ENCODE data around the gene RBM15.
A peak's percentile ranks its signal among the peaks of the same experiment; 100 is the strongest.

RBM15 gene

GRCh38 chr1:110384581-110385321 is 45.6 kb downstream of the RBM15 start:
- no peak for DNase-seq (ENCODE audit: low read depth, low spot score)
- ChIA-PET POLR2A (no interaction called here), CTCF (interaction anchor here (0.9 kb wide), 1 partner anchor 15 kb away, joined by 3 read pairs; no protein-coding TSS in a partner anchor)
- TF ChIP-seq CTCF (IDR thresholded peaks at IDR 0.05; ENCODE audit: insufficient read depth, low read length, missing control alignments): no peak
- H3K4me3 ChIP-seq (ENCODE audit: low read depth, low read length): no peak overlapping the region

DNA sequence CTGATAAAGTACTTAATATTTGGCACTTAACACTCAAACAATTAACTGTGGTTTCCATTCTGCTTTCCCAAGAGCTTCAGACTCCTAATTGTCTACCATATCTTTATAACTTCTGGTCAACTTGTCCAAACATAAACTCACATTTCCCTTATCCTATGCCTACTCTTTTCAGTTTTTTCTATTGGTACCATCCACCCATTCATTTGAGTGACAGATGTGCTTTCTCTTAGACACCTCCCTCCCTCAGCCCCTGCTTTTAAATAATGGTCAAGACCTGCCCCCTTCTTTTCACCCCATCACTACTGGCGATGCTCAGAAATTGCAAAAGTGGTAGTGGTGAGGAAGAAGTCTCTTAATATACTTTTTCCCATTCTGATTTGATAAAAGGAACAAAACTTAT is 46.2 kb downstream of the RBM15 start:
- H3K4me3 ChIP-seq (ENCODE audit: low read depth, low read length): no peak overlapping the region
- no peak for DNase-seq (ENCODE audit: low read depth, low spot score)
- CTCF ChIA-PET: no interaction called here
- POLR2A ChIA-PET: no interaction called here
- TF ChIP-seq CTCF (IDR thresholded peaks at IDR 0.05; ENCODE audit: insufficient read depth, low read length, missing control alignments): no peak

DNA sequence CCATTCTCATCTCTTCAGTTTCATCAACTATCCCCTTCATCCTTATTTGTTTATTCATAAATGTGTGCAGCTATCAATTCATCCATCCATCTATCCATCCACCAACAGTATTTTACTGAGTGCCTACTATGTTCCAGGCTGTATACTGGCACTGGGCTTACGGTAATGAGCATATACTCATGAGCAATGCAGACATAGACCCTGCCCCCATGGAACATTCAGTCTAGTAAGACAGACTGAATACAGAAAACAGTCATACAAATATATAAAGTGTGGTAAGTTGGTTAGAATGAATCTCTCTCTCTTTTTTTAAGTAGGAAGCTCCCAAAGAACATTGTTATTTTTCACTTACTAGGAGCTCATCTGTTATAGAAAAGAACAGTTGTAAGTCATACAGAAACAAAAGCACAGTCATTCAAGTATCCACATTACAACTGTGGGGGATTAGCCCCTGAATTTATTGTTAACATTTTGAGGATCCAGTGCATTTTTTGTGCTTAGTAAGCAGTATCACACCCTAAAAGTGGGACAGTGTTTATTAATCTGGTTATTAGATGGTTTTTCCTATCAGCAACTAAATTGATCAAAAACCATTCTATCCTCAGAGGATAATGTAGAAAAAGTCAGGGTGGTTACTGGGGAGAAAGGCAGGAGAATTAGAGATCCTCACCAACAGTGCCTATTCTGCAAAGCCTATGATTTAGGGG is 48.0 kb downstream of the RBM15 start:
- POLR2A ChIA-PET: interaction anchor here (0.5 kb wide), 1 partner anchor 12 kb away, joined by 3 read pairs; no protein-coding TSS in a partner anchor
- CTCF ChIA-PET: interaction anchor here (1.0 to 1.9 kb wide), 6 partner anchors 25 to 184 kb away, joined by 3 to 5 read pairs (median 3); no protein-coding TSS in a partner anchor
- no peak overlapping the region for H3K4me3 ChIP-seq (ENCODE audit: low read depth, low read length)
- no peak for TF ChIP-seq CTCF (IDR thresholded peaks at IDR 0.05; ENCODE audit: insufficient read depth, low read length, missing control alignments)
- DNase-seq (ENCODE audit: low read depth, low spot score): no peak

DNA sequence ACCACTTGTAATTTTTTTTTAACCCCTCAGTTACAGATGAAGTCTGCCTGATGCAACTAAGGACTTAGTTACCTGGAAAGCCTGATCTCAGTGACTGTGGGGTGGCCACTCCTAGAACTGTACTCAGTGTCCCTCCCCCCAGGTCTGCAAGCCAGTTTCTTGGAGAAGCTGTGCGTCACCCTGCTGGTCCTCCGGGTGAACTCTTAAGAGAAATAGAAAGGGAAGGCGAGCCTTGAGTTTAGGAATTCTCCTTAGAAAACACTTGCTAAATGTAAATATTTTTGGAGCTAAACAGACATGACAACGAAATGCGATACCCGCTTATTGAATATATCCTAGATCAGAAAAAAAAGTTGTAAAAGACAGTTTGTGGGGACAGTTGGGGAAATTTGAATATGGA is 50.9 kb downstream of the RBM15 start:
- TF ChIP-seq CTCF (IDR thresholded peaks at IDR 0.05; ENCODE audit: insufficient read depth, low read length, missing control alignments): no peak
- CTCF ChIA-PET: interaction anchor here (1.8 to 2.1 kb wide), 2 partner anchors 22 to 182 kb away, joined by 7 to 9 read pairs; no protein-coding TSS in a partner anchor
- DNase-seq (ENCODE audit: low read depth, low spot score): peak; percentile 42
- POLR2A ChIA-PET: no interaction called here
- peak overlapping the region; percentile 49 for H3K4me3 ChIP-seq (ENCODE audit: low read depth, low read length)

DNA sequence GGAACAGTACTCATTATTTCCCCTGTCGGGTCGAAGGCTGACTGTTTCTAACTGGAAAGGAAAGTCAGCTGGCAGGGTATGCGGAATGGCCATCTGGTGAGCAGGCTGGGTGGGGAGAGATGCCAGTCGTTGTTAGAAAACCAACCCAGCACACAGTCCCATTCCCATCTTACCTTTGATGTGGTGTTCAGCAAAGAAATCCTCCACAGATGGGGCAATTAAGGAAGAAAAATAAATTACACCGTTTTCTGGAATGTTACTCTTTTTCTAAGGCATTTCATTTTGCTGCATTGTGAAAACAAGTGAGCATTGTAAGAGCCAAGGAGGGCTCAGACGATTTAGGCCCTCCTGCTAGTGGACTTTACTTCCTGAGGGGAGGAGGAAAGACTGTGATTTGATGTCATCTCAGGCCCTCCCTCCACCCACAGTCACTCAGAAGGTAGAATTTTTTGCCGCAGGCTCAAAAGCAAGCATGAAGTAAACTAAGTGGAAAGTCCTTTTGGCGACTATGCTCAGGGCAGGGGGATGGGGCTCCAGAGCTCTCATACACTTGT is 51.6 kb downstream of the RBM15 start, which contains the start of gene SLC16A4:
TSS of gene SLC16A4 (minus strand) at position 335 of the 554 bp plus-strand sequence. CDS start 1,703 bp downstream, outside the sequence.
- ChIA-PET POLR2A (no interaction called here), CTCF (interaction anchor here (1.3 to 2.1 kb wide), 4 partner anchors 22 to 194 kb away, joined by 7 to 9 read pairs (median 7); partner anchors contain the start of gene RBM15)
- DNase-seq (ENCODE audit: low read depth, low spot score): peak; percentile 47
- peak within 1 kb of the TSS; percentile 49 for H3K4me3 ChIP-seq (ENCODE audit: low read depth, low read length)
- no peak for TF ChIP-seq CTCF (IDR thresholded peaks at IDR 0.05; ENCODE audit: insufficient read depth, low read length, missing control alignments)

- ChIA-PET POLR2A (no interaction called here), CTCF (interaction anchor here (1.0 to 2.6 kb wide), 6 partner anchors 10 to 190 kb away, joined by 4 to 13 read pairs (median 8); partner anchors contain the start of gene RBM15)
- H3K4me3 ChIP-seq (ENCODE audit: low read depth, low read length): no peak overlapping the region
- DNase-seq (ENCODE audit: low read depth, low spot score): no peak
- TF ChIP-seq CTCF (IDR thresholded peaks at IDR 0.05; ENCODE audit: insufficient read depth, low read length, missing control alignments): no peak
These were observed 54.1 kb downstream of the RBM15 start for GRCh38 chr1:110393286-110393685.
